Measurements from ENCODE around the gene A4GALT. TPM values are rescaled to one million over a fixed set of nuclear protein-coding genes. Genes with fewer than 3 reads are reported as not detected.

The A4GALT gene
- total RNA-seq, 1 experiment from 2014 or later: 3.4 TPM

- Histone ChIP-seq H3K27ac (ENCODE audit: insufficient read length, low read depth, low read length) (no peak overlapping the region), H3K4me1 (ENCODE audit: insufficient read depth, low read length) (peaks cover 2% of the 10 kb centered on the region; the same call in 1 of the 2 replicates)
- H3K9me3 Mint-ChIP-seq: no peaks in the 10 kb centered on the region
Observed at GRCh38 chr22:42700355-42700754, 20.3 kb downstream of the A4GALT start.

More at GRCh38 chr22:42700355-42700754, 20.3 kb downstream of the A4GALT start:
- Mint-ChIP-seq H3K27me3 (ENCODE audit: low read depth) (no peaks in the 10 kb centered on the region), H3K27ac (peak overlapping the region in 1 of 3 experiments; percentile 80; a peak in 1 of 7 replicates), H3K4me3 (no peak overlapping the region), H3K4me1 (peaks cover 20 to 31% of the 10 kb centered on the region in 2 experiments), H3K36me3 (ENCODE audit: insufficient read depth in 1 of 3, low read depth in 3 of 3) (no peaks in the 10 kb centered on the region)
- Histone ChIP-seq H2BK120ac (ENCODE audit: low read depth, low read length, poor library complexity, severe bottlenecking) (no peak overlapping the region), H3K56ac (ENCODE audit: insufficient read length, low read depth, low read length) (no peak overlapping the region), H4K91ac (ENCODE audit: insufficient read length, low read depth, low read length) (no peak overlapping the region), H2AK5ac (ENCODE audit: insufficient read length, low read length) (no peak overlapping the region), H3K23me2 (ENCODE audit: insufficient read length, low read depth, low read length, poor library complexity, severe bottlenecking) (no peaks in the 10 kb centered on the region), H4K5ac (ENCODE audit: insufficient read length, low read depth, low read length) (no peak overlapping the region), H2BK5ac (ENCODE audit: insufficient read length, low read length) (no peak overlapping the region), H3K79me2 (ENCODE audit: insufficient read depth, low read length) (no peaks in the 10 kb centered on the region), H2BK20ac (ENCODE audit: low read depth, low read length, poor library complexity, severe bottlenecking) (no peak overlapping the region), H3K14ac (ENCODE audit: insufficient read depth, low read length) (no peak overlapping the region), H4K8ac (replicated peaks; ENCODE audit: insufficient read length, low read depth, low read length) (no peak overlapping the region), H3K18ac (ENCODE audit: insufficient read length, low read depth, low read length) (no peak overlapping the region), H3K23ac (ENCODE audit: insufficient read length, low read depth, low read length) (no peak overlapping the region), H3K4me2 (ENCODE audit: insufficient read depth, insufficient read length, low read length) (no peak overlapping the region), H3K27me3 (ENCODE audit: insufficient read depth, low read length) (no peaks in the 10 kb centered on the region; the same call in 1 of the 2 replicates), H2BK12ac (ENCODE audit: insufficient read length, low read depth, low read length) (no peak overlapping the region), H3K9ac (ENCODE audit: extremely low read depth, insufficient read length, low read length) (no peak overlapping the region), H3K79me1 (ENCODE audit: insufficient read depth, low read depth, low read length, poor library complexity, severe bottlenecking) (no peaks in the 10 kb centered on the region), H3T11ph (ENCODE audit: low read length) (no peak overlapping the region), H4K20me1 (ENCODE audit: control insufficient read depth, insufficient read depth, insufficient read length) (no peaks in the 10 kb centered on the region), H2AFZ (ENCODE audit: low read length) (no peak overlapping the region), H2BK15ac (ENCODE audit: low read depth, low read length) (no peak overlapping the region), H3K9me3 (ENCODE audit: control insufficient read depth, low read depth, low read length) (no peaks in the 10 kb centered on the region), H3K4ac (ENCODE audit: low read depth, low read length) (no peak overlapping the region)
- DNase-seq: no peak
- no peak for TF ChIP-seq CTCF (conservative IDR thresholded peaks at IDR 0.05)
- WGBS (ENCODE audit: extremely low coverage, insufficient read length, low lambda C conversion rate): no CpG with 5 or more reads among the region's 8 CpGs
